Measurements from ENCODE around the gene SLC6A15.

Gene SLC6A15

DNA sequence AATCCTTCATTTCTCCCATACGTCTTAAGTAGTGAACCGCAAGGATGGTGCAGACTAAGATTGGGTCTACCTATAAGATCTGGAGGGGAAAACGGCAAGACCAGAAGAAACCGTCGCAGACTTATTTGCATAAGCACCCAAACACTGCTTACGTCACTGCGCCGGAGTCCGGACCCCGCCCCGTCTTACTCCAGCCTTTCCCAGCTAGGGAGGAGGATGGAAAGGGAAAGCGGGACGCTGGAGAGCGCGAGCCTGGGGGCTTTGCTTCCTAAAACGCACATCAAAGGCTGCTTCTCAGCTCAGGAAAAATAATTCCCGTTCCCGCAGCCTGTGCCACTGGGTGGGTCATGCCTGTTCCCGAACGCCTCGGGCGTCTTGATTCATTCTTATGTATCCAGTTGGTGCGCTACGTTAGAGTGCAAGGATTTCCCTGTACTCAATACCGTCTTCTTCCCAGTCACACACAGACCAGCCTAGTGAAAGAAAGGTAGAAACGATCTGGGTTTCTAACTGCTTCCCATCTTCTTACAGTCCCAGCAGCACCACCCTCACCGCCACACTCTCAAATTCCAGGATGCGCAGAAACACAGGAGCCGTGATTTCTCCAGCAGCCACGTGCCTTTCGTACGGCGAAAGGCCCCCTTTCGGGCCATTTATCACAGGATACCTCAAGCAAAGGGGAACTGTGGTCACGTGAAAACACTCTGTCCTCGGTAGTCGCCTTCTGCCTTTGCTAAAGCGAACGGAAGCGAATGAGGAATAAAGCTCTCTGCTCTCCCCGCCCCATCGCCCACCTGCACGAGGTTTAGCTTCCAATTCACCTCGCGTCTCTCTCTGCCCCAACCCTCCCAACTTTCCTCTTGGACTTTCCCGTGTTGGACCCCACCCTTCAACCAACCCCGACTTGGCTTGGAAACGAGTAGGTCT lies 1.1 kb downstream of the SLC6A15 start:
- no peak overlapping the region for H3K4me2 ChIP-seq (ENCODE audit: low read depth, low read length, poor library complexity, severe bottlenecking)
- no peaks in the 10 kb centered on the region for H3K36me3 ChIP-seq (ENCODE audit: low read length)
- H3K27me3 ChIP-seq (ENCODE audit: low read length) = no peaks in the 10 kb centered on the region
- TF ChIP-seq EZH2phosphoT487 (conservative IDR thresholded peaks at IDR 0.05; ENCODE audit: low read length) (no peak), CTCF (IDR thresholded peaks at IDR 0.05; ENCODE audit: insufficient read depth, low read length, poor library complexity, severe bottlenecking) (no peak)
- no peaks in the 10 kb centered on the region for H3K79me2 ChIP-seq (ENCODE audit: insufficient read depth, low read length)
- H3F3A ChIP-seq (ENCODE audit: insufficient read depth) = no peaks in the 10 kb centered on the region
- no peak overlapping the region for H2AFZ ChIP-seq (ENCODE audit: low read depth, low read length, severe bottlenecking)
- H3K27ac ChIP-seq (ENCODE audit: low read depth, low read length) = no peak overlapping the region
- no peak overlapping the region for H3K9ac ChIP-seq (ENCODE audit: low read length)
- H4K20me1 ChIP-seq (ENCODE audit: low read depth, low read length) = no peaks in the 10 kb centered on the region
- H3K4me3 ChIP-seq (ENCODE audit: insufficient read depth, low read length, poor library complexity, severe bottlenecking) = no peak overlapping the region
- no peaks in the 10 kb centered on the region for H3K9me3 ChIP-seq (ENCODE audit: insufficient read depth, low read length)
- H3K9me2 ChIP-seq (replicated peaks; ENCODE audit: insufficient read depth, low read length) = no peaks in the 10 kb centered on the region

DNA sequence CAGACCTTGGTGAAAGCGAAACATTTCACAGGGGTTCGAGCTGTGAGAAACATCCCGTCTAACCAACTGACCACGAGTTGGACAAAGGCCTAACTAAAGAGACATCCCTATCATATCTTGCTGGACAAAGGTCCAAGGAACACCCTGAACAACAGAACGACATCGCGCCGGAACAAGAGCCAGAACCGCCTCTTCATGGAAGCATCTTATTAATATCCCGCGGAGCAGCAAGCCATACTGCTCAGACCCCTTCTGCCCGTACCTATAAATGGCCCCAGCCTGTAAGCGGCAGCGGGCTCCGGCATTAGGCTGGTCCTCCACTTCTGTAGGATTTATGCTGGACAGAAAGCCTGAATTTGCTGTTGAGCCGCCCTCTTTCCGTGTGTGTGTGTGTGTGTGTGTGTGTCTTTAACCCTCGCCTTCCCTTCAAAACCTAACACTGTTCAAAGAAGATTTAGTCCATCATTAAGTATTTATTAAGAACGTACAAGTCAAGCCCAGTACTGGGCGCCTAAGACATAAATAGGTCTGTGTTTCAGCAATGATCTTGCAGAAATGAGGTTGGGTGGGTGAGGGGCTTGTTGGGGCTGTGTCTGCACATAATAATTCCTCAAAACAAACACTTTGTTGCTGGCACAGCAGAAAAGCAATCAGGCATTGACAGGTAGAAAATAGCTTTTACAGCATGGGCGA lies 1.9 kb downstream of the SLC6A15 start:
- Histone ChIP-seq H3K27ac (ENCODE audit: low read depth, low read length) (no peak overlapping the region), H3K36me3 (ENCODE audit: low read length) (no peaks in the 10 kb centered on the region), H3K4me2 (ENCODE audit: low read depth, low read length, poor library complexity, severe bottlenecking) (no peak overlapping the region), H3K9me3 (ENCODE audit: insufficient read depth, low read length) (no peaks in the 10 kb centered on the region), H2AFZ (ENCODE audit: low read depth, low read length, severe bottlenecking) (no peak overlapping the region), H3K9me2 (replicated peaks; ENCODE audit: insufficient read depth, low read length) (no peaks in the 10 kb centered on the region), H3K9ac (ENCODE audit: low read length) (no peak overlapping the region), H4K20me1 (ENCODE audit: low read depth, low read length) (no peaks in the 10 kb centered on the region), H3F3A (ENCODE audit: insufficient read depth) (no peaks in the 10 kb centered on the region), H3K27me3 (ENCODE audit: low read length) (no peaks in the 10 kb centered on the region), H3K4me3 (ENCODE audit: insufficient read depth, low read length, poor library complexity, severe bottlenecking) (no peak overlapping the region), H3K79me2 (ENCODE audit: insufficient read depth, low read length) (no peaks in the 10 kb centered on the region)
- no peak for TF ChIP-seq EZH2phosphoT487 (conservative IDR thresholded peaks at IDR 0.05; ENCODE audit: low read length)
- no peak for TF ChIP-seq CTCF (IDR thresholded peaks at IDR 0.05; ENCODE audit: insufficient read depth, low read length, poor library complexity, severe bottlenecking)

- no peak overlapping the region for H3K4me3 ChIP-seq (ENCODE audit: insufficient read depth, low read length, poor library complexity, severe bottlenecking)
- TF ChIP-seq EZH2phosphoT487 (conservative IDR thresholded peaks at IDR 0.05; ENCODE audit: low read length) (no peak), CTCF (IDR thresholded peaks at IDR 0.05; ENCODE audit: insufficient read depth, low read length, poor library complexity, severe bottlenecking) (no peak)
- no peak overlapping the region for H3K9ac ChIP-seq (ENCODE audit: low read length)
- H3K9me3 ChIP-seq (ENCODE audit: insufficient read depth, low read length) = no peaks in the 10 kb centered on the region
- H3F3A ChIP-seq (ENCODE audit: insufficient read depth) = no peaks in the 10 kb centered on the region
- no peaks in the 10 kb centered on the region for H3K36me3 ChIP-seq (ENCODE audit: low read length)
- H3K9me2 ChIP-seq (replicated peaks; ENCODE audit: insufficient read depth, low read length) = no peaks in the 10 kb centered on the region
- H3K27me3 ChIP-seq (ENCODE audit: low read length) = no peaks in the 10 kb centered on the region
- H3K4me2 ChIP-seq (ENCODE audit: low read depth, low read length, poor library complexity, severe bottlenecking) = no peak overlapping the region
- H2AFZ ChIP-seq (ENCODE audit: low read depth, low read length, severe bottlenecking) = no peak overlapping the region
- H4K20me1 ChIP-seq (ENCODE audit: low read depth, low read length) = no peaks in the 10 kb centered on the region
- no peaks in the 10 kb centered on the region for H3K79me2 ChIP-seq (ENCODE audit: insufficient read depth, low read length)
- H3K27ac ChIP-seq (ENCODE audit: low read depth, low read length) = no peak overlapping the region
Measured at GRCh38 chr12:84904051-84904450, 8.5 kb downstream of the SLC6A15 start.

Measured in SU-DHL-6 (cell line).